Lung (tissue), 12 donors: ENCODE results near the gene TAF4. TPM values are rescaled to one million over a fixed set of nuclear protein-coding genes. Genes with fewer than 3 reads are reported as not detected.

Experiments used
- ATAC-seq: fragments of 200-7000 bp; cut with Tn5 transposase; one replicate; pipeline ENCODE4 v1.9.1; 2020; ENCODE audit warnings: moderate number of reproducible peaks; ENCODE audit not compliant: insufficient read depth, low FRiP score
- DNase-seq, 3 donors: peaks; one replicate each; pipeline ENCODE4 v3.0.0-alpha.2; 2013 to 2017
- H3K27ac ChIP-seq, 2 donors: one replicate each; pipeline ENCODE4 v1.5.1; 2013; ENCODE audit warnings: mild to moderate bottlenecking in 2 of 2, moderate library complexity in 2 of 2, control low read depth in 1 of 2, inconsistent platforms in 1 of 2, low read depth in 1 of 2, low read length in 1 of 2
- H3K27me3 ChIP-seq, 3 donors: one replicate each; pipeline ENCODE4 v1.5.1; 2013; ENCODE audit warnings: low read length in 2 of 3; ENCODE audit not compliant: control insufficient read depth in 3 of 3, insufficient read depth in 3 of 3
- H3K36me3 ChIP-seq, 4 donors: one replicate each; pipeline ENCODE4 v1.5.1; 2013; ENCODE audit warnings: low read length in 4 of 4, mild to moderate bottlenecking in 1 of 4, moderate library complexity in 1 of 4; ENCODE audit not compliant: control insufficient read depth in 4 of 4, insufficient read depth in 4 of 4
- H3K4me1 ChIP-seq, 5 donors: one replicate each; pipeline ENCODE4 v1.5.1; 2013; ENCODE audit warnings: low read length in 5 of 5, mild to moderate bottlenecking in 2 of 5, moderate library complexity in 1 of 5; ENCODE audit not compliant: control insufficient read depth in 5 of 5, insufficient read depth in 5 of 5
- H3K4me3 ChIP-seq: one replicate; pipeline ENCODE4 v1.5.1; 2013; ENCODE audit warnings: mild to moderate bottlenecking, control low read depth, moderate library complexity
- H3K9ac ChIP-seq, 2 donors: one replicate each; pipeline ENCODE4 v1.5.1; 2013; ENCODE audit warnings: low read length in 2 of 2, control low read depth in 1 of 2; ENCODE audit not compliant: insufficient read depth in 1 of 2
- H3K9me3 ChIP-seq, 4 donors: one replicate each; pipeline ENCODE4 v1.5.1; 2013; ENCODE audit warnings: low read length in 3 of 4, mild to moderate bottlenecking in 1 of 4, moderate library complexity in 1 of 4; ENCODE audit not compliant: control insufficient read depth in 4 of 4, insufficient read depth in 3 of 4
- WGBS, 2 donors: extraction: QIAGEN DNeasy Blood & Tissue Kit; methylation state at CpG; one replicate each; pipeline ENCODE4 v1.1.7; 2013; 5-methylcytosine and 5-hydroxymethylcytosine counted together
- polyA plus RNA-seq, 2 donors: library from polyadenylated mRNA; stranded (reverse); fragments of 200-250 nt; gene quantifications; one replicate each; pipeline ENCODE4 v1.2.1, GENCODE V29; 2013
- total RNA-seq, 2 donors: library from RNA; depleted of rRNA in 1 of 2; stranded (reverse); fragments of >200 nt in 1 of 2; gene quantifications; one replicate each; pipeline ENCODE4 v1.2.1, GENCODE V29; 2014 to 2021
- TF ChIP-seq, protein P1 (sequence below): IDR thresholded peaks from 2 replicates; pipeline ENCODE4 v1.5.1; 2012; ENCODE audit warnings: mild to moderate bottlenecking; ENCODE audit errors: control extremely low read depth, extremely low read depth
- donor health status: control.
- donor health status: control.
- donor health status: Bipolar disorder and iron deficiency.
- donor health status: healthy.
- donor health status: DM: yes; HTN: yes; CAD: no.

TAF4 gene
- total and polyA plus RNA-seq, 4 donors = 5.4 to 20.3 (median 10.9) TPM

DNA sequence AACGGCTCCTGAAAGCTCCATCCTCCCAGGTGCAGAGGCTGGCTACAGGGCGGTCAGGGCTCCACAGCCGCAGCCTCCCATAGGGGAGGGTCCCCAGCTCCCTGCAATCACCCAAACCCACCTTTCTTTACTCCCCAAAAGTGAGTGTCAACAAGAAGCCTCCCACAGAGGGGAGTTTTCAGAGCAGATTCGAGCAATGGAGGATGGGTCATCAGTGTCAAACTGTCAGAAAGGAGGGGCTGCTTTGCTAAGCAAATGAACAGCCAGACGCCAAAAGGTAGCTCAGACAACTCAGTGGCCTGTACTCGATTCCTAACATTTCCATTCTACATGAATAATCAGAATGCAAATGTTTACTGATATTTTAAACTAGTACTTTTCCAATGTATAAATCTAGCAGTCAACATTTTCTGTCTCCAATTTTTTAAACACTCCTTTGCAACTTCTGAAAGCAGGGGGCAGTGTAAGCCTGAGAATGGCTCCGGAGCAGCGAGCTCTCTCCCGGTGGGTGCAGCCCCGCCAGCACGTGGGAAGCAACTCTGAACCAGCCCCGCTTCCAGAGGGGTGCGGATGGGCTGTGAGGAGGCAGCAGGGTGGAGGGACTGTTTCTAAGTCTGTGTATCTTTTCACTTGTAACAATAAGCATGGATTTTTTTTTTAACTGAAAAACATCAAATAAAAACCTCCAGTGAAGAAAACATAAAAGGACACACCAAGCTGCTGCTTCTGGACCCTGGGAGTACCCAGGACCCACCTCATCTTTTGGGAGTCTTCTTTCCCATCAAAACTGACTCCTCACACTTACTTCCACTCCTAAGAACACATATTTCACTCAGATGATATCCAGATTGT is 54.9 kb downstream of the TAF4 start:
- no peak overlapping the region for H3K4me3 ChIP-seq
- H3K36me3 ChIP-seq = peaks cover 13 to 56% (median 37%) of the 10 kb centered on the region in 4 donors
- no peaks in the 10 kb centered on the region for H3K27me3 ChIP-seq
- TF ChIP-seq, protein P1, sequence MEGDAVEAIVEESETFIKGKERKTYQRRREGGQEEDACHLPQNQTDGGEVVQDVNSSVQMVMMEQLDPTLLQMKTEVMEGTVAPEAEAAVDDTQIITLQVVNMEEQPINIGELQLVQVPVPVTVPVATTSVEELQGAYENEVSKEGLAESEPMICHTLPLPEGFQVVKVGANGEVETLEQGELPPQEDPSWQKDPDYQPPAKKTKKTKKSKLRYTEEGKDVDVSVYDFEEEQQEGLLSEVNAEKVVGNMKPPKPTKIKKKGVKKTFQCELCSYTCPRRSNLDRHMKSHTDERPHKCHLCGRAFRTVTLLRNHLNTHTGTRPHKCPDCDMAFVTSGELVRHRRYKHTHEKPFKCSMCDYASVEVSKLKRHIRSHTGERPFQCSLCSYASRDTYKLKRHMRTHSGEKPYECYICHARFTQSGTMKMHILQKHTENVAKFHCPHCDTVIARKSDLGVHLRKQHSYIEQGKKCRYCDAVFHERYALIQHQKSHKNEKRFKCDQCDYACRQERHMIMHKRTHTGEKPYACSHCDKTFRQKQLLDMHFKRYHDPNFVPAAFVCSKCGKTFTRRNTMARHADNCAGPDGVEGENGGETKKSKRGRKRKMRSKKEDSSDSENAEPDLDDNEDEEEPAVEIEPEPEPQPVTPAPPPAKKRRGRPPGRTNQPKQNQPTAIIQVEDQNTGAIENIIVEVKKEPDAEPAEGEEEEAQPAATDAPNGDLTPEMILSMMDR = peak; percentile 71
- no peak overlapping the region for H3K9ac ChIP-seq
- H3K9me3 ChIP-seq = no peaks in the 10 kb centered on the region
- 44 to 47% methylated on average over 13 of the region's 13 CpGs for WGBS, 2 donors
- ATAC-seq (no peak), DNase-seq (peak; percentile 50 to 60 (median 60))
- H3K27ac ChIP-seq = no peak overlapping the region
- H3K4me1 ChIP-seq = peaks cover 0 to 4% (median 0%) of the 10 kb centered on the region in 5 donors

GRCh38 chr20:62009869-62010445 is 55.7 kb downstream of the TAF4 start:
- TF ChIP-seq, protein P1 = no peak
- no peaks in the 10 kb centered on the region for H3K27me3 ChIP-seq
- no peak for ATAC-seq
- H3K4me1 ChIP-seq = peaks cover 0 to 2% (median 0%) of the 10 kb centered on the region in 5 donors
- WGBS, 2 donors = 96 to 97% methylated on average over 32 of the region's 32 CpGs
- H3K9ac ChIP-seq = no peak overlapping the region
- no peak overlapping the region for H3K27ac ChIP-seq
- H3K4me3 ChIP-seq = no peak overlapping the region
- no peaks in the 10 kb centered on the region for H3K9me3 ChIP-seq
- no peak for DNase-seq
- H3K36me3 ChIP-seq = peaks cover 13 to 63% (median 44%) of the 10 kb centered on the region in 4 donors

DNA sequence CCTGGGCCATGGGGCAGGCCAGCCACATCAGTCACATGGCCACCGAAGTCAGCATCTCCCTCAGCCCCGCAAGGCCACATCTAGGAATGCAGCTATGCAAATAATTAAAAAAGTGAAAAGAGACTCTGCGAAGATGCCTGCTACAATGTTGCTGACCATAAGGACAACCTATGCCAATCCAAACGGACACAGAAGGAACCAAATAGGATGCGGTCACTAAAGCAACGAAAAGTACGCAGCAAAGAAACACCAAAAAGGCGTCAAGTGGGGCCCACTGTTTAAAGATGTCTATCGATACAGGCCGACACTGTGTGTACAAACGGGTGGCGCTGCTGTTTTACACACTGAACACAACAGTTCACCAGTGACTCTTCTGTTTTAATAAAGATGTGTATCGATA is 56.4 kb downstream of the TAF4 start:
- no peak overlapping the region for H3K27ac ChIP-seq
- ATAC-seq = no peak
- peaks cover 13 to 68% (median 48%) of the 10 kb centered on the region in 4 donors for H3K36me3 ChIP-seq
- DNase-seq = no peak
- H3K4me3 ChIP-seq = no peak overlapping the region
- no peaks in the 10 kb centered on the region for H3K27me3 ChIP-seq
- H3K9ac ChIP-seq = no peak overlapping the region
- TF ChIP-seq, protein P1 = no peak
- no peaks in the 10 kb centered on the region for H3K4me1 ChIP-seq
- no peaks in the 10 kb centered on the region for H3K9me3 ChIP-seq
- 97 to 98% methylated on average over 13 of the region's 13 CpGs for WGBS, 2 donors
